COR-L47 (cell line): Measurements from ENCODE around the gene LTBP2.

Experiments
- DNase-seq: peaks from one replicate; lab custom pipeline; 2025; lab: John Stamatoyannopoulos, UW

Gene LTBP2

GRCh38 chr14:74526854-74527585 is 85.0 kb downstream of the LTBP2 start:
- DNase-seq, result no peak

- DNase-seq, result no peak
These were observed 86.6 kb downstream of the LTBP2 start for GRCh38 chr14:74525361-74525851.

DNA sequence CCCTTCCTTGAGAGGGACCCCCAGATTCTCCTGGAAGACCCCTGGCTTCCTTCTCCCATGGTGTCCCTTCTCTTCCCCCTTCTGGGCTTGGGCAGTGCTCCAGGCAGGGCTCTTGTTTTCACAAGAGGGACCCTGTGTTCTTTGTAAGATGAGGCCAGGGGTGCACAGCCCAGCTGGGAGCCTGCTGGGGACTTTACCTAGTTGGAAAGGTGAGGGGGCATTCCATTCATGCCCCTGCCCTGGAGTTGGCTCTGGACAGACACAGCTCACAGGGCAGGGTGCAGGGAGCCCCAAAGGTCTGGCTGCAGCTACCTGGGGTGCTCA is 87.3 kb downstream of the LTBP2 start:
- DNase-seq, result no peak

DNA sequence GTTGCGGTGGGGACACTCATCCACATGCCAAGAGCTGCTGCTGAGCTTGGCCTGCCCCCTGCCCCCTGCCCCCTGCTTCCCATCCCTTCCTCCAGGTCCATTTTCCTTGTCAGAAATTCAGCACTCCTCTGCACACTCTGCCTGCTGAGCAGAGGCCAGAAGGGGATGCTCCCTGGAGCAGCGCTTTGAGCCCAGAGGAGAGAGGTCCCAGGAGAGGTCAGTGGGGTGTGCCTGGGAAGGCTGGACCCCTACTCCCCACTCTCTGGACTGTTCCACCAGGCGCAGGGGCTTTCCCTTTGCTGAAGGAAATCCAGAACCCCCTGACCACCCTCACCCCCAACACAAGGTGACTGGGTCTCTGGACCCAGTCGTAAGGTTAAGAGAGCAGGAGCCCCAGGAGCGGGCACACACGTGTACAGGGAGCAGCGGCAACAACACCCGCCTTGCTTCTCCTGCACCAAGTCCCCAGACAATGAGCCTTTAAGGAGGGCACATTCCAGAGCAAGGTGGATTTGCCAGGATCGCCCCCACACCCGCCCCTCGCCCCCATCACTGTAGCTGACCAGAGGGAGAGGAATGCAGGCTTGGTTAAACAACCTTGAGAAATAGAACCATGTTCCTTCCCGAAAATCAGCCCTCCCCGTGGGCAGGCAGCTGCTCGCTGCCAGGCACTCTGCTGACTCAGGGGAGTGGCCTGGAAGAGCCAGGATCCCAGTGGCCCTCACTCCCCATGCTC is 87.8 kb downstream of the LTBP2 start:
- no peak for DNase-seq

- DNase-seq, result no peak
These were observed 89.3 kb downstream of the LTBP2 start for GRCh38 chr14:74522740-74523139.

DNA sequence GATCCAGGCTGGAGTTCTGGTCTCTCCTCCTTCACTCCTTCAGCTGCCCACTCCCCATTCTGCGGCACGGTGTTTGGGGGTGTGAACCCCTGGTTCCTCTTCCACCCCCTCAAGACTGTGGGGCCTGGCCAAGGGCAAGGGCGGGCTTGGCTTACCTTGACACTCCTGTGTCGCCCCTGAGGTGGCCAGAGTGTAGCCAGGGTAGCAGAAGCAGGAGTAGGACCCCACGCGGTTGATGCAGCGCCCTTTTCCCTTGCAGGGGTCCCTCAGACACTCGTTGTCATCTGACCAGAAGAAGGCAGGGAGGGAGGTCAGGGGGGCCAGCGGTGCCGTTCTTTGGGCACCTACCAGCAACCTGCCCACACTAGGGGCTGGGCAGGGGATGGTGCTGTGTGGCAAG is 90.3 kb downstream of the LTBP2 start:
- no peak for DNase-seq

DNA sequence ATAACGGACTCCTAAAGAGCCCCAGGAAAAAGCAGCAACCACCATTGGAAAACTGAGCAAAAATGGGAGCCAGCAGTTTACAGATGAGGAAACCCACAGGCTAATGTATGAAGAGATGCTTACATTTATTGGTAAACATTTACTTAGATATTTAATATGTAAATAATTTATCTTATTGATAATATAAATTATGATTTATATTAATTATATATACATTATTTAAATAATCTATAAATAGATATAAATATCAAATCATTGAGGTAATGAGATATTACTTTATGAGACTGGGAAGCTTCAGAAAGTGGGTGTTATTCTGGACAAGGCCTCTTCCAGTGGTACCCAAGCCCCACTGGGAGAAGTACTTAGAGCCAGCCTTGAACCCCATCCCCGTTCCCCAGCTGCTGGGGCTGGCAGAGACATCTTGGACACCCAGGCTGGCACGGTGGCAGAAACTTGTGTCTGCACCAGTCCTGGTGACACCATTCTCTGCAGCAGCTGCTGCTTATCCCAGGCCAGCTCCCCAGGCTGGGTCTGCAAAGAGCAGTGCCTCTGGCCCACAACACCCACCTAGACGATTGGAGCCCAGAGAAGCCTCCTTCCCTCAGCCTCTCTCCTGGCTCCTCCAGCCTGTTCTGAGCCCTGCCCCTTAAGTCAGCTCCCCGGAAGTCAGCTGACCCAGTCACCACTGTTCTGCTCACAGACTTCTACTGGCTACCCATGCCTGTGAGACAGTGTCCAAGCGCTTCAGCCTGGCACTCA is 92.5 kb downstream of the LTBP2 start:
- no peak for DNase-seq

DNA sequence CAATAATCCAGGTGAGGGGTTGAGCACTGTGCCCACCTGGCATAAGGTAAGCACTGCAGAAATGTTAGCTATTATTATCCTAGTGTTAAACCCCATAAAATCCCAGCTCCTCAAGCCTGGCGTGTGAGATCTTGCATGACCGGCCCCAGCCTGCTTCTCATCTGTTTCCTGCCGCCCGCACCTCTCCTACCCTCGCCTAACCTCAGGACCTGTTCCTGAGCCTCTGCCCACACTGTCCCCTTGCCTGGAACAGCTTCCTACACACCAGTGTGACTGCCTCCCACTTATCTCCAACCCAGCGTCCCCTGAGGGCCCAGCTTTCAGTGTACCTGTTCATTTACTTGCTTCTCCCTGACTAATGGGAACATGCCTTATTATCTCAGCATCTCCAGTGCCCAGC is 93.8 kb downstream of the LTBP2 start:
- DNase-seq, result no peak

DNA sequence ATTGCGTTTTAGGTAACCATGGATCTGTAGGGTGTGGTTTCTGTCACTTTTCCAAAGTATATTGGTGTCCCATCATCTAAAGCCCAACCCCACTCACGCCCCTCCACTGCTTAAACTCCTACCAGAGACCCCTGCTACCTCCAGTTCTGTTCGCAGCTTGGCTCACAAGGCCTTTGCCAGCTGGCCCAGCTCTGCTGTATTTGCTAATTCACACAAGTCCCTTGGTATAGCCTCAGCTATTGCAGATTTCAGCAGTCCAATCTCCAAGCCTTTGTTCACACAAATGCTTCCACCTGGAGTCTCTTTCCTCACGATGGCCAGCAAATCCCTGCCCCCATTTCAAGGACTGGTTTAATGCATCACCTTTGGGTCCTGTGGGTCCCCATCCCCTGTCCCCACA is 94.3 kb downstream of the LTBP2 start:
- DNase-seq, result no peak

GRCh38 chr14:74516451-74517160 is 95.4 kb downstream of the LTBP2 start:
- DNase-seq, result no peak

- no peak for DNase-seq
These were observed 96.1 kb downstream of the LTBP2 start for GRCh38 chr14:74515891-74516412.

GRCh38 chr14:74514471-74514941 is 97.5 kb downstream of the LTBP2 start:
- DNase-seq, result no peak

DNA sequence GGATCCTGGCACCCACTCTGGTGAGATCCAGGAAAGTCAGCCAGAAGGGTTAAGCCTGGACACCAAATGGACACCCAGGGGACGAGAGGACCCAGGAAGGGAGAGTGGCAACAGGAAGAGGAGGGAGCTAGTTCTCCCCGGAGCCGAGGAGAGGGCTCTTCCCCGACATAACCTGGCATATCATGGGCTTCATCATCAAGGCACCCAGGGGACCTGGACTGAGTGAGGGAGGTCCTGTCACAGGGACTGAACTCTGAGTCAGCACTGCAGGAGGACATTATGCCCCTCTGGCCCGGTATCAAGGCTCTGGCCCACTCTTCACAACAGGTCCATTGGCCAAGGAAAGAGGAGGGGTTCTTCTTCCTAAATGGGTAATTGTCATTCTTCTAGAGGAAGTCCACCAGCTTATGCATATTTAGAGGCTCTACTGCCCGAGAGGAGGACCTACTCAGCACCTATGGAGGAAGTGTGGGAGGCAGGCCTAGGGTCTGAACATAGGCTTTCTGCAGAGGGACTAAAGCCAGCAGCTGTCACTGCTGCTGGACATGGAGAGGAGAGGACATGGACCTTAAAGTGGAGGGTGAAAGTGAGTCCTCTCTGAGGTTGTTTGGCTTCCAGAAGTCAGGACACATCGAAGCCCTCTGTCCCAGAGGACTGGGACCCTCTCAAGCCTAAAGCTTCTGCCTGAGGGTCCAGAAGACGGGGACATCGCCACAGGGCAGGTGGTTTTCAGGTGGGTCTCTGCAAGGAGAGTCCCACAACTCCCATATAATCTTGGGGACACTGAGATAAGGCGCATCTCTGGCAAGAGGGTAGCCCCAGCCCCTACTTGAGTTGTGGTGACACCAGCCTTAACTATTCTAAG is 99.8 kb downstream of the LTBP2 start:
- DNase-seq, result no peak

- no peak for DNase-seq
These were observed 101.1 kb downstream of the LTBP2 start for GRCh38 chr14:74510959-74511409.

DNA sequence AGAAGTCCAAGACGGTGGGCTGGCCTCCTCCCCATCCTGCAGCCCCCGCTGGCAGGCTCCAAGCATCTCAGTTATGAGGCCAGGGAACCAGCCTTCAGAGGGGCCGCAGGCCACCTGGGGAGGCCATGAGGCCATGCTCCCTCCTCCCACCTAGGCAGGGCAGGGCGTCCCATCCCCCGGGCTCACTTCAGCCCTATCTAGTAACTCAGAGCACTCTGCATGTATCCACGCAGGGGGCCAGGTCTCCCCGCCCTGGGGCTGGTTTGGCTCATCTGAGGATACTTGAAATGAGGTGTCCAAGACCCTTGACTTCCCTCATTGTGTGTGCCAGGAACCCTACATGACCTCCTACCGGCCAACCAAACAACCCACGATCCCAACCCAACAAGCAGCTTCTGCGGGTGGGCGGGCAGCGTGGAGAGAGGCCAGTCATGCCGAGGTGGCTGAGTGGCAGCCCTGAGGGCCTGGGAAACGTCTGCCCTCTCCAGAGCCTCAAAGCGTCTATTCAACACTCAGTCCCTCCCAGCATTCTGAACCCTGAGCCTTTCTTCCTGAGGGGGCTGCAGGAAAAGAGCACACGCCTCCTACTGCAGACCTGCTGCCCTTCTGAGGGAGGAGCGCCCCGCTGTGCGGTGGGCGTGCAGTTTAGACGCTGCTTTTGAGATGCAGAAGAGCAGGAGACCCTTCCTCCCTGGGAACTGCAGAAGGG is 101.7 kb downstream of the LTBP2 start:
- DNase-seq, result no peak

GRCh38 chr14:74509587-74510222 is 102.3 kb downstream of the LTBP2 start:
- no peak for DNase-seq

DNA sequence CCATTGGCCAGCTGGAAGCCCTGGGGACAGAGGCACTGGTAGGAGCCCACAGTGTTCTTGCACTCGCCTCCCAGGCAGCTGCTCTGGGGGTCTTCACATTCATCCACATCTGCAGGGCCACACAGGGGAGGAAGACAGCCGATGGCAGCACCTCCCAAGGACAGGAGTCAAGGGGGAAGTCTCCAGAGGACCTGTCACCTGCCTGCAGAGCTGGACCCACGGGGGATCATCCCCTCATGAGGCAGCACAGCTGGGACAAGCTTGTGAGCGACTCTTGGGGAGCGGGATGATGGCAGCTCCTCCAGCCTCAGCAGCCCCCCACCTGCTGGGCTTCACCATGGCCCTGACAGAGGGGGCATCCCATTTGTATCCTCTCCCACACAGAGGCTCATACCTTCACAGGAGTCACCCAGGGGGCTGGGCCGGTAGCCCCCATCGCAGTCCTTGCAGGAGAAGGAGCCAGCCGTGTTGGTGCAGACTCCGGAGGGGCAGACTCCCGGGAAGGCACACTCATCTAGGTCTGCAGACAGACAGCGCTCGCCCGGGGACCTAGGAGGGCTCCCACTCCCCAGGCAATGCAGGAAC is 103.1 kb downstream of the LTBP2 start:
- no peak for DNase-seq

DNA sequence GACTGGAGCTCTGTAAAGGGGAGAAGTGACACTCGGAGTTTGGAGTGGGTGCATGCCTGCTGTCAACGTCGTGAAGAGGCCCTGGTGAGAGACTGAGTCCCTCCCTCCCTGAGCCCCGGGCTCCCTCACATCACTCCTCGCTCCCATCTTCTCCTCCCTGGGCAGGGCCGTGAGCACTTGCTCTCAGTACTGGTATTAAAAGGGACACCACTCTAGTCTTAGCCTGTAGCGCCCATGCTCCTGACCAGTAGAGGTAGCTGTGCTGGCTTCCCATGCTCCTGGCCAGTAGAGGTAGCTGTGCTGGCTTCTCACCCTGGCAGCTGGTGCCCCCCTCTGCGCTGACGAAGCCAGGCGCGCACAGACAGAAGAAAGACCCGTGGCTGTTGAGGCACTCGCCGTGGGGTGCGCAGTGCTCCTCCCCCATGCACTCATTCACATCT is 103.7 kb downstream of the LTBP2 start:
- DNase-seq, result peak; percentile 16

GRCh38 chr14:74507840-74508239 is 104.2 kb downstream of the LTBP2 start:
- DNase-seq, result no peak
